Smooth muscle cell (in vitro differentiated cells): Measurements from ENCODE around the gene CDH4. TPM values are rescaled to one million over a fixed set of nuclear protein-coding genes. Genes with fewer than 3 reads are reported as not detected.

ENCODE experiments used
- DNase-seq: peaks from one replicate; lab custom pipeline; 2025; ENCODE audit not compliant: unreplicated experiment; lab: John Stamatoyannopoulos, UW
- H2AFZ ChIP-seq: fragments of 200-600 bp; sonication (generic); 2 replicates; pipeline ENCODE4 v1.6.0; 2016; ENCODE audit warnings: antibody characterized with exemption, low read depth, mild to moderate bottlenecking
- H3F3A ChIP-seq: fragments of 200-600 bp; sonication (generic); 2 replicates; pipeline ENCODE4 v1.6.0; 2017; ENCODE audit warnings: antibody characterized with exemption, low read depth
- H3K27ac ChIP-seq: fragments of 200-600 bp; sonication (generic); 2 replicates; pipeline ENCODE4 v1.5.1; 2016; ENCODE audit warnings: low read depth, mild to moderate bottlenecking
- H3K27me3 ChIP-seq: fragments of 200-600 bp; sonication (generic); 2 replicates; pipeline ENCODE4 v1.6.1; 2016; ENCODE audit warnings: low read depth, mild to moderate bottlenecking
- H3K36me3 ChIP-seq: fragments of 200-600 bp; sonication (generic); 2 replicates; pipeline ENCODE4 v1.5.1; 2016; ENCODE audit warnings: low read depth
- H3K4me1 ChIP-seq: fragments of 200-600 bp; sonication (generic); 2 replicates; pipeline ENCODE4 v1.5.1; 2016; ENCODE audit warnings: low read depth
- H3K4me2 ChIP-seq: fragments of 200-600 bp; sonication (generic); 2 replicates; pipeline ENCODE4 v1.6.0; 2016; ENCODE audit warnings: mild to moderate bottlenecking
- H3K4me3 ChIP-seq: fragments of 200-600 bp; sonication (generic); 2 replicates; pipeline ENCODE4 v1.5.1; 2016; ENCODE audit warnings: mild to moderate bottlenecking
- H3K79me2 ChIP-seq: fragments of 200-600 bp; sonication (generic); 2 replicates; pipeline ENCODE4 v1.6.0; 2016; ENCODE audit warnings: low read depth, mild to moderate bottlenecking
- H3K9ac ChIP-seq: fragments of 200-600 bp; sonication (generic); 2 replicates; pipeline ENCODE4 v1.6.0; 2016; ENCODE audit warnings: low read depth
- H3K9me3 ChIP-seq: fragments of 200-600 bp; sonication (generic); replicated peaks from 2 replicates; pipeline ENCODE4 v1.5.1; 2016; ENCODE audit warnings: low read depth
- H4K20me1 ChIP-seq: fragments of 200-600 bp; sonication (generic); 2 replicates; pipeline ENCODE4 v1.6.0; 2016; ENCODE audit warnings: low read depth
- WGBS: methylation state at CpG from one replicate; pipeline ENCODE4 v1.1.7; 2016; ENCODE audit warnings: low lambda C conversion rate; 5-methylcytosine and 5-hydroxymethylcytosine counted together
- polyA plus RNA-seq: library from polyadenylated mRNA; unstranded; fragments of >200 nt; fragmentation: Nextera tagmentation; extraction: Ambion mirVana; gene quantifications from 2 replicates; pipeline ENCODE4 v1.2.1, GENCODE V29; 2016
- total RNA-seq: library from RNA; depleted of rRNA; stranded (reverse); fragments of >200 nt; gene quantifications from 2 replicates; pipeline ENCODE4 v1.2.3, GENCODE V29; 2014
- TF ChIP-seq, protein P1 (sequence below): fragments of 200-600 bp; sonication (generic); IDR thresholded peaks from 2 replicates; pipeline ENCODE4 v1.5.1; 2017; ENCODE audit warnings: borderline replicate concordance, mild to moderate bottlenecking, antibody characterized with exemption; ENCODE audit not compliant: insufficient read depth, poor library complexity, severe bottlenecking

Gene CDH4
- total and polyA plus RNA-seq, 2 experiments from 2014 or later: 0.03 to 0.04 TPM

- no peaks in the 10 kb centered on the region for H3F3A ChIP-seq
- no peak overlapping the region for H3K9ac ChIP-seq
- peaks cover 3% of the 10 kb centered on the region for H3K27me3 ChIP-seq
- H3K4me1 ChIP-seq: no peaks in the 10 kb centered on the region
- no peaks in the 10 kb centered on the region for H3K79me2 ChIP-seq
- 82% methylated on average over 14 of the region's 14 CpGs for WGBS
- H3K4me3 ChIP-seq: no peak overlapping the region
- no peak for DNase-seq
- no peak overlapping the region for H2AFZ ChIP-seq
- no peak overlapping the region for H3K27ac ChIP-seq
- no peaks in the 10 kb centered on the region for H3K36me3 ChIP-seq
- no peaks in the 10 kb centered on the region for H4K20me1 ChIP-seq
- H3K4me2 ChIP-seq: no peak overlapping the region
- H3K9me3 ChIP-seq: no peaks in the 10 kb centered on the region
- TF ChIP-seq, protein P1, sequence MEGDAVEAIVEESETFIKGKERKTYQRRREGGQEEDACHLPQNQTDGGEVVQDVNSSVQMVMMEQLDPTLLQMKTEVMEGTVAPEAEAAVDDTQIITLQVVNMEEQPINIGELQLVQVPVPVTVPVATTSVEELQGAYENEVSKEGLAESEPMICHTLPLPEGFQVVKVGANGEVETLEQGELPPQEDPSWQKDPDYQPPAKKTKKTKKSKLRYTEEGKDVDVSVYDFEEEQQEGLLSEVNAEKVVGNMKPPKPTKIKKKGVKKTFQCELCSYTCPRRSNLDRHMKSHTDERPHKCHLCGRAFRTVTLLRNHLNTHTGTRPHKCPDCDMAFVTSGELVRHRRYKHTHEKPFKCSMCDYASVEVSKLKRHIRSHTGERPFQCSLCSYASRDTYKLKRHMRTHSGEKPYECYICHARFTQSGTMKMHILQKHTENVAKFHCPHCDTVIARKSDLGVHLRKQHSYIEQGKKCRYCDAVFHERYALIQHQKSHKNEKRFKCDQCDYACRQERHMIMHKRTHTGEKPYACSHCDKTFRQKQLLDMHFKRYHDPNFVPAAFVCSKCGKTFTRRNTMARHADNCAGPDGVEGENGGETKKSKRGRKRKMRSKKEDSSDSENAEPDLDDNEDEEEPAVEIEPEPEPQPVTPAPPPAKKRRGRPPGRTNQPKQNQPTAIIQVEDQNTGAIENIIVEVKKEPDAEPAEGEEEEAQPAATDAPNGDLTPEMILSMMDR: no peak
Observed at GRCh38 chr20:61909821-61910220, 657.8 kb downstream of the CDH4 start.

DNA sequence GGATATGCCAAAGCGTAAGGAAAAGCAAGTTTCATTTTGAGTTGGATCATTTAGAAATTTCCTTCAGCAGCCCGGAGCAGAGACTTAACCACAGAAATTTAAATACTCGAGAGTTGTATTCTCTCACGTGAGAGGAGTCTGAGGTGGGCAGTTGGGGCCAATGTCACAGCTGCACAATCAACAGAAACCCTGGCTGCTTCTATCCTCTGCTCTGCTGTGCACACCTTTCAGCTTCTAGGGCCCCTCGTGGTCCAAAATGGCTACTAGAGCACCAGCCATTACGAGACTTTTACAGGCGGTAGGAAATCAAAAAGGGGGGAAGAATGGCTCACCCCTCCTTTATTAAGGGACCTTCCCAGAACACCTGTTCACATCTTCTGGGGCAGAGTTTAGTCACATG is 659.8 kb downstream of the CDH4 start:
- Histone ChIP-seq H3K4me1 (no peaks in the 10 kb centered on the region), H3K4me3 (no peak overlapping the region), H3K9ac (no peak overlapping the region), H3F3A (no peaks in the 10 kb centered on the region), H3K36me3 (no peaks in the 10 kb centered on the region), H3K79me2 (no peaks in the 10 kb centered on the region), H3K4me2 (no peak overlapping the region), H3K27ac (no peak overlapping the region), H4K20me1 (no peaks in the 10 kb centered on the region), H3K9me3 (no peaks in the 10 kb centered on the region), H2AFZ (no peak overlapping the region), H3K27me3 (peaks cover 3% of the 10 kb centered on the region)
- no peak for DNase-seq
- TF ChIP-seq, protein P1: no peak
- WGBS: 76% methylated on average over 7 of the region's 7 CpGs

DNA sequence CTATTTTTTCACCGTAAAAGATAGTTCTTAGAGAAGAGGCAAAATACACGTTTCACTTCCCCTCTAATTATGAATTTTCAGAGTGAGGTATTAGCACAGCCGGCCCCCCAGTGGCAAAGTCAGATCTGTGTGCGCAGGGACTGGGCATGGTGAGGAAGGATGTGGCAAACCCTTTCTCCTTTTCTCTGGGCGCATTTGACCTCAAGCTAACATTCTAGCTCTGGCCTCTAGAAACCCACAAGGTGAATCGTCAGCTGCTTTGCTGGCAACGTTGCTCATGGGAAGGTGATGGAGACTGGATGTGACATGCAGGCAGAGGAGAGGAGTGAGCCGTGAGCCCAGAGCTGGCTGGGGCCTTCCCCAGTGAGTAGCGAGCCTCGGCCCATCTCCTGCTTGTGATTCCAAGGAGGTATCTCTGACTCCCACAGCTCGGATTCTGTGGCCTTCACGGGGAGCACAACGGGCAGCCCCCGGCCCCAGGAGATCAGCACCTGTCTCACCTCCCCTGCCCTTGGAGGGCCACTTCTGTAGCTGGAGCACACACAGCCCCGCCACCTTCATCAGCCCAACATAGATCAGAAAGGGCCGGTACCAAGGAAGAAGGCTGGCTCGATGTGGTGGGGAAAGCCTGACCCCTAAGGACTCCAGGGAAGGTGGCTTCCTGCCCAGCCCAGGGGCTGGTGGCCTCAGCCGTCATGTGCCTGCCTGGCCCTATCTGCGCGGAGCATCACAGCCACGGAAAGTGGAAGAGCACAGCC is 660.8 kb downstream of the CDH4 start:
- Histone ChIP-seq H3K4me3 (no peak overlapping the region), H4K20me1 (no peaks in the 10 kb centered on the region), H3K9ac (no peak overlapping the region), H3F3A (no peaks in the 10 kb centered on the region), H3K36me3 (no peaks in the 10 kb centered on the region), H3K27me3 (peaks cover 3% of the 10 kb centered on the region), H3K27ac (no peak overlapping the region), H3K4me2 (no peak overlapping the region), H3K4me1 (no peaks in the 10 kb centered on the region), H3K9me3 (no peaks in the 10 kb centered on the region), H2AFZ (no peak overlapping the region), H3K79me2 (no peaks in the 10 kb centered on the region)
- DNase-seq: no peak
- WGBS: 89% methylated on average over 21 of the region's 21 CpGs
- TF ChIP-seq, protein P1: no peak
